Mesothelial cell of epicardium (in vitro differentiated cells): ENCODE measurements around the gene COL4A4. TPM values are rescaled to one million over a fixed set of nuclear protein-coding genes. Genes with fewer than 3 reads are reported as not detected.

Source experiments
- DNase-seq, 2 experiments: peaks; one replicate each; pipeline ENCODE4 v3.0.0; 2021; ENCODE audit warnings: low spot score in 2 of 2; ENCODE audit not compliant: unreplicated experiment in 2 of 2
- H3K27ac Mint-ChIP-seq: 2 replicates; pipeline ENCODE4 v1.8.0; 2021; ENCODE audit warnings: mixed read lengths
- H3K27me3 Mint-ChIP-seq: 2 replicates; pipeline ENCODE4 v1.8.0; 2021; ENCODE audit warnings: low read depth, mixed read lengths
- H3K36me3 Mint-ChIP-seq: 2 replicates; pipeline ENCODE4 v1.8.0; 2021; ENCODE audit warnings: mixed read lengths
- H3K4me1 Mint-ChIP-seq: 2 replicates; pipeline ENCODE4 v1.8.0; 2021; ENCODE audit warnings: mixed read lengths
- H3K4me3 Mint-ChIP-seq: 2 replicates; pipeline ENCODE4 v1.8.0; 2021; ENCODE audit warnings: mild to moderate bottlenecking, moderate library complexity, mixed read lengths
- H3K9me3 Mint-ChIP-seq: 2 replicates; pipeline ENCODE4 v1.8.0; 2021; ENCODE audit warnings: mixed read lengths
- CTCF ChIP-seq: fragments of 200-600 bp; sonication (generic); IDR thresholded peaks from one replicate; pipeline ENCODE4 v1.5.0; 2021; ENCODE audit warnings: antibody characterized with exemption; ENCODE audit not compliant: unreplicated experiment
- total RNA-seq: library from RNA; stranded (reverse); gene quantifications from 3 replicates; pipeline ENCODE4 v1.2.1, GENCODE V29; 2021

COL4A4 gene
- total RNA-seq, 1 donor from 2014 or later: 0.11 TPM

GRCh38 chr2:227123697-227124096 lies 40.3 kb downstream of the COL4A4 start:
- no peak for TF ChIP-seq CTCF
- no peak overlapping the region for H3K4me3 Mint-ChIP-seq
- H3K27ac Mint-ChIP-seq: no peak overlapping the region

GRCh38 chr2:227118353-227118752 lies 45.7 kb downstream of the COL4A4 start:
- Mint-ChIP-seq H3K27me3 (no peaks in the 10 kb centered on the region), H3K9me3 (no peaks in the 10 kb centered on the region), H3K27ac (no peak overlapping the region), H3K4me1 (no peaks in the 10 kb centered on the region), H3K4me3 (no peak overlapping the region), H3K36me3 (no peaks in the 10 kb centered on the region)
- DNase-seq: no peak
- TF ChIP-seq CTCF: no peak

More at GRCh38 chr2:227123697-227124096, 40.3 kb downstream of the COL4A4 start:
- Mint-ChIP-seq H3K27me3 (no peaks in the 10 kb centered on the region), H3K4me1 (peaks cover 2% of the 10 kb centered on the region), H3K36me3 (no peaks in the 10 kb centered on the region), H3K9me3 (no peaks in the 10 kb centered on the region)
- no peak for DNase-seq

- no peak for TF ChIP-seq CTCF
- Mint-ChIP-seq H3K27ac (no peak overlapping the region), H3K27me3 (no peaks in the 10 kb centered on the region), H3K4me1 (no peaks in the 10 kb centered on the region), H3K9me3 (no peaks in the 10 kb centered on the region), H3K36me3 (no peaks in the 10 kb centered on the region), H3K4me3 (no peak overlapping the region)
- DNase-seq: no peak
Measured at GRCh38 chr2:227117852-227118251, 46.2 kb downstream of the COL4A4 start.

- no peaks in the 10 kb centered on the region for H3K9me3 Mint-ChIP-seq
- no peak overlapping the region for H3K27ac Mint-ChIP-seq
- H3K36me3 Mint-ChIP-seq: no peaks in the 10 kb centered on the region
- no peaks in the 10 kb centered on the region for H3K4me1 Mint-ChIP-seq
- no peak for TF ChIP-seq CTCF
- H3K4me3 Mint-ChIP-seq: no peak overlapping the region
- no peaks in the 10 kb centered on the region for H3K27me3 Mint-ChIP-seq
- DNase-seq: no peak
Measured at GRCh38 chr2:227117027-227117426, 47.0 kb downstream of the COL4A4 start.

- DNase-seq: no peak
- no peak for TF ChIP-seq CTCF
- Mint-ChIP-seq H3K36me3 (no peaks in the 10 kb centered on the region), H3K4me1 (no peaks in the 10 kb centered on the region), H3K27me3 (no peaks in the 10 kb centered on the region), H3K4me3 (no peak overlapping the region), H3K9me3 (no peaks in the 10 kb centered on the region), H3K27ac (no peak overlapping the region)
Measured at GRCh38 chr2:227115761-227116160, 48.2 kb downstream of the COL4A4 start.
